ENCODE measurements around the gene C1orf198. TPM values are rescaled to one million over a fixed set of nuclear protein-coding genes. Genes with fewer than 3 reads are reported as not detected.

The C1orf198 gene
- total RNA-seq, 1 experiment from 2014 or later: 22.9 TPM

DNA sequence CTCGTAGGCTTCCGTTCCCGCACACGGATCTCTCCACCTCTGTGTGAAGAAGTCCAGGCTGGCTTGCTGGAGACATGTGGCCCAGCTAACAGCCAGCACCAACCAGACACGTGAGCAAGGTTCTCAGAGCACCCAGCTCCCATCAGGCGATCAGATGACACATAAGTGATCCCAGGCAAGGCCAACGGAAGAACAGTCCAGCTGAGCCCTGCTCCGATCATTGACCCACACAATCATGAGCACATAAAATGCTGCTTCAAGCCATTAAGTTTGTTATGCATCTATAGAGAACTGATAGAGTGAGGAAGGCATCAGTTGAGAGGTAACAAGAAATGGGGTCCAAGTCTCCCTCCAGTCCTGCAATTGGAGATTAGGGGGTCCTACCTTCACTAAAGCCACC lies 15.4 kb downstream of the C1orf198 start:
- Histone ChIP-seq H3K79me2 (ENCODE audit: insufficient read depth, low read length) (peaks cover 8% of the 10 kb centered on the region; the same call in 1 of the 2 replicates), H3K36me3 (ENCODE audit: control insufficient read depth in 1 of 2, insufficient read depth in 2 of 2, low read length in 2 of 2) (no peaks in the 10 kb centered on the region; a peak in 2 of 4 replicates), H3K9me3 (ENCODE audit: control insufficient read depth in 1 of 2, insufficient read depth in 1 of 2, low read depth in 1 of 2, low read length in 2 of 2) (no peaks in the 10 kb centered on the region), H3K4me3 (replicated peaks in 1 of 2; ENCODE audit: low read depth in 1 of 2, low read length in 2 of 2) (no peak overlapping the region), H2AFZ (ENCODE audit: low read depth, low read length, poor library complexity, severe bottlenecking) (no peak overlapping the region), H3K4me2 (ENCODE audit: low read length) (no peak overlapping the region), H3K27me3 (ENCODE audit: insufficient read depth, low read length) (no peaks in the 10 kb centered on the region), H3K9ac (ENCODE audit: low read length) (no peak overlapping the region), H4K20me1 (ENCODE audit: insufficient read depth) (no peaks in the 10 kb centered on the region), H3K9me2 (ENCODE audit: insufficient read depth) (no peaks in the 10 kb centered on the region), H3K4me1 (ENCODE audit: control insufficient read depth in 1 of 2, insufficient read depth in 2 of 2, low read length in 2 of 2) (peaks cover 33 to 38% of the 10 kb centered on the region in 2 experiments), H3K27ac (ENCODE audit: low read depth, low read length) (no peak overlapping the region)
- RAD21 ChIA-PET (ENCODE audit: low non-redundant PET in 1 of 2, low total read pairs in 2 of 2, uncharacterized antibody in 2 of 2, unreplicated experiment in 2 of 2): no interaction called here
- no peak for TF ChIP-seq EZH2phosphoT487 (IDR thresholded peaks at IDR 0.05; ENCODE audit: borderline replicate concordance)
- TF ChIP-seq EGR1 (IDR thresholded peaks at IDR 0.05; ENCODE audit: low read depth): no peak
- no peak for TF ChIP-seq POLR2A (IDR thresholded peaks at IDR 0.05; ENCODE audit: borderline replicate concordance, extremely low read depth, insufficient read depth, insufficient read length)
- no peak for TF ChIP-seq ELF1 (IDR thresholded peaks at IDR 0.05; ENCODE audit: borderline replicate concordance, low read depth)
- no peak for TF ChIP-seq POLR2AphosphoS5 (IDR thresholded peaks at IDR 0.05; ENCODE audit: low read depth, low read length)
- no peak for TF ChIP-seq SRF (IDR thresholded peaks at IDR 0.05; ENCODE audit: low read depth)
- TF ChIP-seq EZH2 (IDR thresholded peaks at IDR 0.05): no peak
- TF ChIP-seq, protein P1, sequence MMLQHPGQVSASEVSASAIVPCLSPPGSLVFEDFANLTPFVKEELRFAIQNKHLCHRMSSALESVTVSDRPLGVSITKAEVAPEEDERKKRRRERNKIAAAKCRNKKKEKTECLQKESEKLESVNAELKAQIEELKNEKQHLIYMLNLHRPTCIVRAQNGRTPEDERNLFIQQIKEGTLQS (IDR thresholded peaks at IDR 0.05): no peak
- no peak for TF ChIP-seq ZFX (IDR thresholded peaks at IDR 0.05)
- TF ChIP-seq SIN3A (IDR thresholded peaks at IDR 0.05; ENCODE audit: low read depth): no peak
- TF ChIP-seq CBX3 (IDR thresholded peaks at IDR 0.05; ENCODE audit: low read depth): no peak
- TF ChIP-seq JUND (IDR thresholded peaks at IDR 0.05): no peak
- no peak for TF ChIP-seq CEBPB (IDR thresholded peaks at IDR 0.05; ENCODE audit: low read depth)
- TF ChIP-seq YY1 (IDR thresholded peaks at IDR 0.05; ENCODE audit: extremely low read depth, insufficient replicate concordance, low read depth, low read length): no peak
- TF ChIP-seq ZNF274 (IDR thresholded peaks at IDR 0.05; ENCODE audit: low read depth, low read length): no peak
- TF ChIP-seq, protein P2, sequence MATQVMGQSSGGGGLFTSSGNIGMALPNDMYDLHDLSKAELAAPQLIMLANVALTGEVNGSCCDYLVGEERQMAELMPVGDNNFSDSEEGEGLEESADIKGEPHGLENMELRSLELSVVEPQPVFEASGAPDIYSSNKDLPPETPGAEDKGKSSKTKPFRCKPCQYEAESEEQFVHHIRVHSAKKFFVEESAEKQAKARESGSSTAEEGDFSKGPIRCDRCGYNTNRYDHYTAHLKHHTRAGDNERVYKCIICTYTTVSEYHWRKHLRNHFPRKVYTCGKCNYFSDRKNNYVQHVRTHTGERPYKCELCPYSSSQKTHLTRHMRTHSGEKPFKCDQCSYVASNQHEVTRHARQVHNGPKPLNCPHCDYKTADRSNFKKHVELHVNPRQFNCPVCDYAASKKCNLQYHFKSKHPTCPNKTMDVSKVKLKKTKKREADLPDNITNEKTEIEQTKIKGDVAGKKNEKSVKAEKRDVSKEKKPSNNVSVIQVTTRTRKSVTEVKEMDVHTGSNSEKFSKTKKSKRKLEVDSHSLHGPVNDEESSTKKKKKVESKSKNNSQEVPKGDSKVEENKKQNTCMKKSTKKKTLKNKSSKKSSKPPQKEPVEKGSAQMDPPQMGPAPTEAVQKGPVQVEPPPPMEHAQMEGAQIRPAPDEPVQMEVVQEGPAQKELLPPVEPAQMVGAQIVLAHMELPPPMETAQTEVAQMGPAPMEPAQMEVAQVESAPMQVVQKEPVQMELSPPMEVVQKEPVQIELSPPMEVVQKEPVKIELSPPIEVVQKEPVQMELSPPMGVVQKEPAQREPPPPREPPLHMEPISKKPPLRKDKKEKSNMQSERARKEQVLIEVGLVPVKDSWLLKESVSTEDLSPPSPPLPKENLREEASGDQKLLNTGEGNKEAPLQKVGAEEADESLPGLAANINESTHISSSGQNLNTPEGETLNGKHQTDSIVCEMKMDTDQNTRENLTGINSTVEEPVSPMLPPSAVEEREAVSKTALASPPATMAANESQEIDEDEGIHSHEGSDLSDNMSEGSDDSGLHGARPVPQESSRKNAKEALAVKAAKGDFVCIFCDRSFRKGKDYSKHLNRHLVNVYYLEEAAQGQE (IDR thresholded peaks at IDR 0.05; ENCODE audit: low read depth): no peak
- TF ChIP-seq, protein P3, sequence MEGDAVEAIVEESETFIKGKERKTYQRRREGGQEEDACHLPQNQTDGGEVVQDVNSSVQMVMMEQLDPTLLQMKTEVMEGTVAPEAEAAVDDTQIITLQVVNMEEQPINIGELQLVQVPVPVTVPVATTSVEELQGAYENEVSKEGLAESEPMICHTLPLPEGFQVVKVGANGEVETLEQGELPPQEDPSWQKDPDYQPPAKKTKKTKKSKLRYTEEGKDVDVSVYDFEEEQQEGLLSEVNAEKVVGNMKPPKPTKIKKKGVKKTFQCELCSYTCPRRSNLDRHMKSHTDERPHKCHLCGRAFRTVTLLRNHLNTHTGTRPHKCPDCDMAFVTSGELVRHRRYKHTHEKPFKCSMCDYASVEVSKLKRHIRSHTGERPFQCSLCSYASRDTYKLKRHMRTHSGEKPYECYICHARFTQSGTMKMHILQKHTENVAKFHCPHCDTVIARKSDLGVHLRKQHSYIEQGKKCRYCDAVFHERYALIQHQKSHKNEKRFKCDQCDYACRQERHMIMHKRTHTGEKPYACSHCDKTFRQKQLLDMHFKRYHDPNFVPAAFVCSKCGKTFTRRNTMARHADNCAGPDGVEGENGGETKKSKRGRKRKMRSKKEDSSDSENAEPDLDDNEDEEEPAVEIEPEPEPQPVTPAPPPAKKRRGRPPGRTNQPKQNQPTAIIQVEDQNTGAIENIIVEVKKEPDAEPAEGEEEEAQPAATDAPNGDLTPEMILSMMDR (IDR thresholded peaks at IDR 0.05 in 2 of 3, conservative IDR thresholded peaks at IDR 0.05 in 1 of 3; ENCODE audit: borderline replicate concordance in 1 of 3, insufficient read depth in 1 of 3, low read depth in 2 of 3, low read length in 2 of 3): no peak
- TF ChIP-seq SP1 (IDR thresholded peaks at IDR 0.05; ENCODE audit: low read depth): no peak
- no peak for TF ChIP-seq FOSL1 (IDR thresholded peaks at IDR 0.05; ENCODE audit: low read depth)
- ATAC-seq (no peak), DNase-seq (ENCODE audit: low read depth, low spot score) (no peak)
- POLR2A ChIA-PET: no interaction called here
- CTCF ChIA-PET: no interaction called here
- intact Hi-C loops (cut with micrococcal nuclease): no loop called here
- no TSS peak for BruUV-seq (replicated peaks)

Measured in HCT116 (cell line).